Activated CD8-positive, alpha-beta T cell treated with anti-CD3 and anti-CD28 coated beads, Interleukin-2, amount 10 ng/mL, durations not matched to agents 7 days and 5 days (primary cell): Measurements from ENCODE around the gene IKBIP. TPM values are rescaled to one million over a fixed set of nuclear protein-coding genes. Genes with fewer than 3 reads are reported as not detected.

ENCODE experiments used
- total RNA-seq, 2 experiments: library from RNA; stranded (reverse); gene quantifications; one replicate each; pipeline ENCODE4 v1.2.3, GENCODE V29; 2021

IKBIP gene
- total RNA-seq, 2 experiments from 2014 or later = 35.4 to 35.8 TPM

Other genes with a start within 250 kb of the IKBIP start
- gene TMPO, start 129.2 kb downstream of the IKBIP start, total RNA-seq = 100 to 1,000 TPM; 401 to 413 TPM
- 100 to 1,000 TPM; 407 to 440 TPM for gene SLC25A3, start 51.1 kb downstream of the IKBIP start, total RNA-seq
- gene APAF1, start 502 bp upstream of the IKBIP start, total RNA-seq = 10 to 100 TPM; 33.4 to 35.9 TPM